CD4-positive, alpha-beta T cell (primary cell): ENCODE results near the gene UBAC2. TPM values are rescaled to one million over a fixed set of nuclear protein-coding genes. Genes with fewer than 3 reads are reported as not detected.
A peak's percentile ranks its signal among the peaks of the same experiment; 100 is the strongest.

Experiments
- ATAC-seq: fragments of 200-7000 bp; cut with Tn5 transposase; one replicate; pipeline ENCODE4 v1.10.0; 2022; ENCODE audit warnings: mild to moderate bottlenecking; ENCODE audit not compliant: poor library complexity
- CTCF ChIA-PET: fragments of 350-600 bp; sonication (Branson Sonifier 250); formaldehyde crosslinking; loops from one replicate; lab custom pipeline; 2021; ENCODE audit warnings: antibody characterized with exemption, inconsistent platforms; lab: Charles Lee
- POLR2A ChIA-PET: fragments of 350-600 bp; sonication (Branson Sonifier 250); formaldehyde crosslinking; loops from one replicate; lab custom pipeline; 2021; ENCODE audit warnings: antibody characterized with exemption, inconsistent platforms; lab: Charles Lee
- DNase-seq, 14 experiments: peaks; one replicate each; pipeline ENCODE4 v3.0.0-alpha.2; 2013 to 2020; ENCODE audit warnings: mixed read lengths in 2 of 14
- H3K27ac ChIP-seq, 2 donors: one replicate each; pipeline versions ENCODE4 v1.5.1 to v1.7.0; 2013; ENCODE audit warnings: low read length in 2 of 2, low read depth in 1 of 2, mild to moderate bottlenecking in 1 of 2
- H3K27me3 ChIP-seq, 2 experiments: 1 replicate in 1 of 2; 2 replicates in 1 of 2; pipeline versions ENCODE4 v1.6.1 to v1.7.0; 2013; ENCODE audit warnings: low read length in 2 of 2, control low read depth in 1 of 2, mild to moderate bottlenecking in 1 of 2, moderate library complexity in 1 of 2; ENCODE audit not compliant: insufficient read depth in 2 of 2, control insufficient read depth in 1 of 2
- H3K36me3 ChIP-seq: one replicate; pipeline ENCODE4 v1.6.1; 2013; ENCODE audit warnings: low read length, control low read depth; ENCODE audit not compliant: insufficient read depth
- H3K4me1 ChIP-seq: one replicate; pipeline ENCODE4 v1.6.1; 2013; ENCODE audit warnings: low read length, control low read depth; ENCODE audit not compliant: insufficient read depth
- H3K4me3 ChIP-seq: one replicate; pipeline ENCODE4 v1.5.1; 2013; ENCODE audit warnings: mild to moderate bottlenecking, low read length, moderate library complexity
- H3K9me3 ChIP-seq, 2 experiments: 1 replicate in 1 of 2; 2 replicates in 1 of 2; pipeline versions ENCODE4 v1.6.1 to v1.7.0; 2013; ENCODE audit warnings: low read length in 2 of 2, mild to moderate bottlenecking in 2 of 2, control low read depth in 1 of 2, moderate library complexity in 1 of 2; ENCODE audit not compliant: control insufficient read depth in 1 of 2, insufficient read depth in 1 of 2
- H3K27ac Mint-ChIP-seq: one replicate; pipeline ENCODE4 v1.8.0; 2020; ENCODE audit warnings: mixed read lengths
- H3K27me3 Mint-ChIP-seq: one replicate; pipeline ENCODE4 v1.8.0; 2021; ENCODE audit warnings: mixed read lengths
- H3K36me3 Mint-ChIP-seq: one replicate; pipeline ENCODE4 v1.8.0; 2021; ENCODE audit warnings: low read depth, mixed read lengths
- H3K4me1 Mint-ChIP-seq: one replicate; pipeline ENCODE4 v1.8.0; 2021; ENCODE audit warnings: low read depth, mixed read lengths
- H3K4me3 Mint-ChIP-seq: one replicate; pipeline ENCODE4 v1.8.0; 2020; ENCODE audit warnings: mild to moderate bottlenecking, mixed read lengths
- H3K9me3 Mint-ChIP-seq: one replicate; pipeline ENCODE4 v1.8.0; 2020; ENCODE audit warnings: mixed read lengths
- intact Hi-C, 2 experiments: fragments of 100-400 bp; cut with DNase I in 1 of 2; cut with micrococcal nuclease in 1 of 2; formaldehyde crosslinking; loops; one replicate each; pipeline versions ENCODE4 v1.15.1 to v1.9.0; 2023 to 2025; cut with DNase I, micrococcal nuclease
- total RNA-seq, 174 experiments: library from RNA in 2 of 174; stranded (reverse) in 2 of 174; gene quantifications; one replicate each; pipeline ENCODE4 v1.2.3 and lab custom pipeline; 2021 to 2026
- TF ChIP-seq, protein P1 (sequence below): fragments of 200-600 bp; IDR thresholded peaks from one replicate; pipeline ENCODE4 v1.8.0; 2022; ENCODE audit warnings: antibody characterized with exemption, mild to moderate bottlenecking

UBAC2 gene
- total RNA-seq, 2 experiments from 2014 or later = 59.8 to 67.4 TPM

DNA sequence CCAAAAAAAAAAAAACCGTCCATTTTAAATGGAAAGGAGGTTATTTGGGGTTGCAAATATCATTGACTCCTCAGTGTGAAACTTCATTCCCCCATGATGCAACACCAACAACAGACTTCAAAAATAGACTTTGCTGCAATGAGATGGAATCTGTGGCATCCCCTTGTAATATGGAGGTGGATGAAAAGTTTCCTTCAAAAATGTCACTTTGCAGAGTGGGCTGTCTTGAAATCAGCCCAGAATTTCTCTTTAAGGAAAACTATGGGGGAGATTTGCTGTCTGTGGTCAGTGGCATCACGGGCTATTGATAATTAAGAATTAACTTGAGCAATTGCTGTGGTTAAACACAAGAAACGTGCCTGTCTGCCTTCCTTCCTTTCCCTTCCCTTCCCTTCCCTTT lies 56.1 kb downstream of the UBAC2 start:
- no peaks in the 10 kb centered on the region for H3K9me3 Mint-ChIP-seq
- Histone ChIP-seq H3K4me3 (peak overlapping the region; percentile 69), H3K36me3 (peaks cover 29% of the 10 kb centered on the region), H3K4me1 (peaks cover 28% of the 10 kb centered on the region), H3K27ac (peak overlapping the region; percentile 36 to 64), H3K9me3 (no peaks in the 10 kb centered on the region), H3K27me3 (no peaks in the 10 kb centered on the region)
- ATAC-seq (peak; percentile 43), DNase-seq (peak in 3 of 14 experiments; percentile 46 to 53 (median 51))
- peaks cover 73% of the 10 kb centered on the region for H3K4me1 Mint-ChIP-seq
- no peaks in the 10 kb centered on the region for H3K27me3 Mint-ChIP-seq
- intact Hi-C loops = loop anchor here (1.0 to 10.0 kb wide), 4 partner anchors 18 to 362 kb away; no protein-coding TSS in a partner anchor
- TF ChIP-seq, protein P1, sequence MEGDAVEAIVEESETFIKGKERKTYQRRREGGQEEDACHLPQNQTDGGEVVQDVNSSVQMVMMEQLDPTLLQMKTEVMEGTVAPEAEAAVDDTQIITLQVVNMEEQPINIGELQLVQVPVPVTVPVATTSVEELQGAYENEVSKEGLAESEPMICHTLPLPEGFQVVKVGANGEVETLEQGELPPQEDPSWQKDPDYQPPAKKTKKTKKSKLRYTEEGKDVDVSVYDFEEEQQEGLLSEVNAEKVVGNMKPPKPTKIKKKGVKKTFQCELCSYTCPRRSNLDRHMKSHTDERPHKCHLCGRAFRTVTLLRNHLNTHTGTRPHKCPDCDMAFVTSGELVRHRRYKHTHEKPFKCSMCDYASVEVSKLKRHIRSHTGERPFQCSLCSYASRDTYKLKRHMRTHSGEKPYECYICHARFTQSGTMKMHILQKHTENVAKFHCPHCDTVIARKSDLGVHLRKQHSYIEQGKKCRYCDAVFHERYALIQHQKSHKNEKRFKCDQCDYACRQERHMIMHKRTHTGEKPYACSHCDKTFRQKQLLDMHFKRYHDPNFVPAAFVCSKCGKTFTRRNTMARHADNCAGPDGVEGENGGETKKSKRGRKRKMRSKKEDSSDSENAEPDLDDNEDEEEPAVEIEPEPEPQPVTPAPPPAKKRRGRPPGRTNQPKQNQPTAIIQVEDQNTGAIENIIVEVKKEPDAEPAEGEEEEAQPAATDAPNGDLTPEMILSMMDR = no peak
- POLR2A ChIA-PET = interaction anchor here (0.5 to 6.4 kb wide), 14 partner anchors 9 to 163 kb away, joined by 3 to 186 read pairs (median 5); partner anchors contain the start of gene UBAC2
- peaks cover 57% of the 10 kb centered on the region for H3K36me3 Mint-ChIP-seq
- peak overlapping the region; percentile 92 for H3K27ac Mint-ChIP-seq
- peak overlapping the region; percentile 87 for H3K4me3 Mint-ChIP-seq
- CTCF ChIA-PET = interaction anchor here (1.0 to 4.7 kb wide), 7 partner anchors 9 to 80 kb away, joined by 4 to 21 read pairs (median 5); partner anchors contain the start of gene UBAC2

DNA sequence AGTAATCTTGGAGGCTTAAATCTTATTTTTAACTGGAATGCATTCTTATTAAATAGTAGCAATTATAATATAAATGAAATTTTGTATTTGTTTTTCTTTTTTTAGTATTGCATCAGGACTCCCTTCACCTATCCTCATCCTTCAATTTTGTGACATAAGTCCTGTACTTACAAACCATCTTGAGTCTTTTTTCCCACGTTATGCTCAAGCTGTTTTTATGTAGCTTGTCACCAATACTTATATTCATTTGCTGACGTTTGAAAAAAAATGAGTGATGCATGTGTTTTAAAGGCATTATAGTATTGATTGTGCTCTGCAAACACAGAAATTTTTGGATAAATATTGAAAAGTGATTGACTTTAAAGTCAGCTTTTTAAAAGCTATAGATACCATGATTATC lies 56.6 kb downstream of the UBAC2 start:
- no peaks in the 10 kb centered on the region for H3K9me3 Mint-ChIP-seq
- H3K4me3 ChIP-seq = peak overlapping the region; percentile 69
- no peaks in the 10 kb centered on the region for H3K27me3 ChIP-seq
- no peaks in the 10 kb centered on the region for H3K9me3 ChIP-seq
- DNase-seq (peak in 2 of 14 experiments; percentile 35 to 40), ATAC-seq (peak; percentile 33)
- POLR2A ChIA-PET = interaction anchor here (0.7 to 6.4 kb wide), 16 partner anchors 8 to 169 kb away, joined by 3 to 186 read pairs (median 6); partner anchors contain the start of gene UBAC2
- CTCF ChIA-PET = interaction anchor here (1.2 to 4.7 kb wide), 7 partner anchors 12 to 180 kb away, joined by 3 to 21 read pairs (median 6); partner anchors contain the start of gene UBAC2
- H3K27ac ChIP-seq = peak overlapping the region; percentile 64 to 70
- H3K4me1 ChIP-seq = peaks cover 22% of the 10 kb centered on the region
- intact Hi-C loops = loop anchor here (2.0 to 10.0 kb wide), 3 partner anchors 18 to 362 kb away; no protein-coding TSS in a partner anchor
- peaks cover 28% of the 10 kb centered on the region for H3K36me3 ChIP-seq
- peaks cover 73% of the 10 kb centered on the region for H3K4me1 Mint-ChIP-seq
- H3K36me3 Mint-ChIP-seq = peaks cover 52% of the 10 kb centered on the region
- TF ChIP-seq, protein P1 = no peak
- peak overlapping the region; percentile 92 for H3K27ac Mint-ChIP-seq
- no peaks in the 10 kb centered on the region for H3K27me3 Mint-ChIP-seq
- peak overlapping the region; percentile 87 for H3K4me3 Mint-ChIP-seq

DNA sequence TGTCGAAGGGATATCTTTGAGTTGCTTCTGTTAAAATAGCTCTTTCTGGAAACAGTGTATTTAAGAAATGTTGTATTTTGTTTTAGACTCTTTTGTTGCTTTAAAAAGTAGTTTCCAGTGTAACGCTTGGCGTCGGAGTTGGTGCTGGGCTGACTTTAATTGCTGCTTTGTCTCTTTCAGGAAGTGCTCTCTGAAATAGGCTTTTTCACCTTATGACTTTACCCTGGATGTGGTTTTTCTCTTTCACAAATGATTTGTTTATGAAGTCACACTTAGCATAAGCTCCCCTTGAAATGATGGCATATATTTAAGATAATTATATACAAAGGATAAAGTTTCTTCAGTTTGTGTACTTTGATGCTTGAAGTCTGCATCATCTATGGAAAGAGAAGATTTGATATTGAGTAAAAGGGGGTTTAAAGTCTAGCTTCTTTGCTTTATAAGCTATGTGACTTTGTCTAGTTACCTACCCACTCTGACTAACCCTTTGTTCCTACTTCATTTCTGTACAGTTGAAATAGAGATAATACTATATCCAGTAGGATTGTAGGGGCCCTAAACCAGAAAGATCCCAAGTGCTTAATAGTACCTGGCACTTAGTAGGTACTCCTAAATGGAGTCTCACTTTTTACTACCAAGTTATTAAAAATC lies 57.7 kb downstream of the UBAC2 start, which contains the start of gene GPR18:
TSS of gene GPR18 (minus strand) at position 170 of the 651 bp plus-strand sequence. CDS start 2,507 bp downstream, outside the sequence.
- H3K9me3 Mint-ChIP-seq = no peaks in the 10 kb centered on the region
- H3K4me3 Mint-ChIP-seq = peak within 1 kb of the TSS; percentile 94
- H3K27me3 Mint-ChIP-seq = no peaks in the 10 kb centered on the region
- DNase-seq (peak in 6 of 14 experiments; percentile 27 to 88 (median 66)), ATAC-seq (peak; percentile 75)
- peaks cover 83% of the 10 kb centered on the region for H3K4me1 Mint-ChIP-seq
- intact Hi-C loops = loop anchor here (1.0 to 10.0 kb wide), 5 partner anchors 43 to 364 kb away; partner anchors contain the start of gene UBAC2 (in 1 of the 2)
- Histone ChIP-seq H3K9me3 (no peaks in the 10 kb centered on the region), H3K4me3 (peak within 1 kb of the TSS; percentile 69), H3K36me3 (peaks cover 28% of the 10 kb centered on the region), H3K4me1 (peaks cover 22% of the 10 kb centered on the region), H3K27me3 (no peaks in the 10 kb centered on the region), H3K27ac (peak within 1 kb of the TSS; percentile 70 to 78)
- POLR2A ChIA-PET = interaction anchor here (0.7 to 6.4 kb wide), 31 partner anchors 9 to 244 kb away, joined by 3 to 186 read pairs (median 5); partner anchors contain the start of genes TM9SF2 and UBAC2
- H3K36me3 Mint-ChIP-seq = peaks cover 52% of the 10 kb centered on the region
- CTCF ChIA-PET = interaction anchor here (0.8 to 4.7 kb wide), 9 partner anchors 11 to 348 kb away, joined by 3 to 21 read pairs (median 5); partner anchors contain the start of gene UBAC2
- peak within 1 kb of the TSS; percentile 92 for H3K27ac Mint-ChIP-seq
- TF ChIP-seq, protein P1 = no peak
